HG03108 (cell line): Measurements from ENCODE around the gene GRM8.
"Not testable (repeated sequence)": the region's sequence is repeated elsewhere in the genome, so short reads cannot be mapped to it uniquely, and the experiment has no call there.

Experiments
- ATAC-seq: cut with Tn5 transposase; IDR thresholded peaks from one replicate; pipeline ENCODE4 v1.9.1; 2021; ENCODE audit warnings: moderate library complexity; ENCODE audit not compliant: unreplicated experiment

Gene GRM8

DNA sequence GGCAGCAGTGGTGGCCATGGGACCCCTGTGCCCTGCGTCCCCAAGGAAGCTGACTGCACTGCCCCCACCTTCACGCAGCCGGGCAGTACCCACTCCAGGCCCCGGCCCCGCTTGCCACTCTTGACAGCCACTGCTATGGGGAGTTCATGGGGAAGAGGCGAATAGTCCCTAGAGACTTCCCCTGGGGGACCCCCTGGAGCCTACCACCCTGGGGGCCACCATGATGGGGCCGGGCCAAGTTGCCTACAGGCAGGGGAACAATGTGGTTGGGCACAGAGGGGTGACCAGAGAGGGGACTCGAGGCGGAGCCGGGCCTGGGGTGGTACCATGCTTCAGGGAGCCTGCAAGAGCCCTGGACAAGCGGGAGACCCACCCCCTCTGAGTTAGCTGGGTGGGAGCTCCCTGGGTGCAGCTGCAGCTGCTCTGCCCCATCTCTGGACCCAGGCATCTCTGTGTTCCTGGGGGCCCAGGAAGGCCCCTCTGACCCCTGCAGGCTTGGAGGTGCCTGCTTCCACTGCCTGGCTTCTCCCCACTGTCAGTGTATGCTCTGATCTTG, 567.6 kb downstream of the GRM8 start:
- no peak for ATAC-seq

DNA sequence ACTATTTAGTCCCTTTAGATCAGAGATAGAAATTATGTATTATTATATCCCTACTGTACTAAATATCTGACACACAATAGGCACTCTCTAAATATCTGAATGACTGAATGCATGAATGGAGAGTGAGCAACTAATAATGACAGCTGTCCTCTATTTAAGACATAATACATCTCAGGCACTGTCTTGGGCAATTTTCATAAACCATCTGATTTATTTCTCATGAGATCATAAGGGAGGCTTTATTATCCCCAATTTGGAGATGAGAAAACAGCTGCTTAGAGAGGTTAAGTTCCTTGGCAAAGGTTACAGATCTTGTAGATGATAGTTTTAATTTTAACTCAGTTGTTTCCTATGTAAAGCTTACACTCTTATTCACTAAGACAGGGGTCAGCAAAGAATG, 570.6 kb downstream of the GRM8 start:
- ATAC-seq: no peak

DNA sequence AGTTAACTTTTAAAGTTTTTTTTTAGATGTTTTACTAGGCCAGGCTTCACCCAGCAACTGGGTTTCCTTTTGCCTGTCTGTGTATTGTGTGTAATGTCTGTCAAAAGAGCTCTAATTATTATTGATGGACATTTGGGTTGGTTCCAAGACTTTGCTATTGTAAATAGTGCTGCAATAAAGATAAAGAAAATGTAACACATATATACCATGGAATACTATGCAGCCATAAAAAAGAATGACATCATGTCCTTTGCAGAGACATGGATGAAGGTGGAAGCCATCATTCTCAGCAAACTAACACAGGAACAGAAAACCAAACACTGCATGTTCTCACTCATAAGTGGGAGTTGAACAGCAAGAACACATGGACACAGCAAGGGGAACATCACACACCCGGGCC, 584.0 kb downstream of the GRM8 start:
- not testable (repeated sequence) for ATAC-seq

DNA sequence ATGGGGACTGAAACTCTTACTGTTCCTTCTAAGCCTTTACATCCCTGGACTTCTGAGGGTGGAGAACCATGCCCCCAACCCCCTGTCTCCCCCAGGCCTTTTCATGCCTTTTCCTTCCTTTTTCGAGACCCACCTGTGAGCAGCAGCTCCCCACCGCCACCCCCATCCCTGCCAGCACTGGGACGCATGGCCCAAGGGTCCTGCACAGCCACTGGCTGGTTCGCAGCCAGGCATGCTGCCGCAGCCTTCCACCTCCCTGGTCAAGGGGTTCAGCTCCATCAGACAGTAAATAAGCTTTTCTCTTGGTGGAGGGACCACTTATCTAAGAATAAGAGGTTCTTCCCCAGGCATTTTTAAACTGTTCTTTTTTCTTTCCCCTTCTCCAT, 584.4 kb downstream of the GRM8 start:
- ATAC-seq: no peak

DNA sequence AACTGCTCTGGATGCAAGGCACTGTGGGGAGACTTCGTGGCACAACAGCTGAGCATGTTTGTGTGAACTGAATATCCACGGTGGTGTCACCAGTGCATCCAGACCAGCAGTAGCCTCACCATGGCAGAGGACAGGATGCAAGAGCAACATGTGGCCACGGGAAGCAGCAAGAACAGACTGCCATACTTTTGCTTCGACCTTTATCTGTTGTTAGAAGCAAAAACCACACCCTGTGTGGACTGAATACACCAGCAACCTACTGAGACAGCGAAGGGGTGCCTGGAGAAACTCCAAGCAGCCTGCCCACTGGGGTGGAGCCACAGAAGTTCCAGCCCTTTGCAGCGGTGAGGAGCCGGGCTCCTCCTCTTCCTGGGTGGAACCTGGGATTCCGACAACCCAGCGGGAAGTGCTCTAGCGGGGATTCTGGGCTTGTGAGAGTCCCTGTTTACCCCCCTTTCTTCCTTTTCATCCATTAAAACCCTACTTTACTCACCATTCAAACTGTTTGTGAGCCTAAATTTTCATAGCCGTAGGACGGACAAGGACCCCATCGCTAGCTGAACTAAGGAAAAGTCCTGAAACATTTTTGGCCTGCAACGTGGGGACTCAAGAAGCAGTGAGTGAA, 584.9 kb downstream of the GRM8 start:
- no peak for ATAC-seq

DNA sequence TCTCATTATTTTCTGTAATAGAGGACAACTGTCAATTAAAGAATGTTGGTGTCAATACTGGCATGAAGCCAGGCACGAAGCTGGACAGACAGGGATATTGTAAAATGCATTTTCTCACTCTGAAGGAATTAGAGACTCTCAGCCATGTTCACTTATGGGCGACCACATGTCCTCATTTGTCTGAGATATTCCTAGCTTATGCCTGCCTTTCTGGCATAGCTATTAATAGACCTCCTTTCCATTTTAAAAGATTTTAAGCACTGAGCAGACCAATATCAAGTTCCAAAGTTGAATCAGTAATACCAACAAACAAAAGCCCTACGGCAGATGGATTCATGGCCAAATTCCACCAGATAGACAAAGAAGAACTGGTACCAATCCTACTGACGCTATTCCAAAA, 589.9 kb downstream of the GRM8 start:
- ATAC-seq: no peak

DNA sequence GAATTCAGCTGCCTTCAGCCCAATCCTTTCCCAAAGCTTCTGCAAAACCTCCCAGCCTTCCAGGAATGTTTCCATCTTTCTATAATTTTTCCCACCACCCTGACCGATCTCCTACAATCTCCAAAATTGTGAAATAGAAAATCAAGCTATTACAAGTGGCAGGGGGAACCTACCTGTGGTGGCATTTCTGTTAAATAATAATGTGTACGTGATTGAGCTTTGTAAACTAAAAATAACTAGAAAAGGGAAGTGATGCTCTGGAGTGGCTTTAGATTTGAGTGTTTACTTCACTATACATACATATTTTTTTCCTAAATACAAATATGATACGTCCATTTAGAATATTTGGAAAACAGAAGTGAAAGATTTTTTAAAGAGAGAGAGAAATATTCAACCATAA, 593.6 kb downstream of the GRM8 start:
- ATAC-seq: peak; percentile 87

DNA sequence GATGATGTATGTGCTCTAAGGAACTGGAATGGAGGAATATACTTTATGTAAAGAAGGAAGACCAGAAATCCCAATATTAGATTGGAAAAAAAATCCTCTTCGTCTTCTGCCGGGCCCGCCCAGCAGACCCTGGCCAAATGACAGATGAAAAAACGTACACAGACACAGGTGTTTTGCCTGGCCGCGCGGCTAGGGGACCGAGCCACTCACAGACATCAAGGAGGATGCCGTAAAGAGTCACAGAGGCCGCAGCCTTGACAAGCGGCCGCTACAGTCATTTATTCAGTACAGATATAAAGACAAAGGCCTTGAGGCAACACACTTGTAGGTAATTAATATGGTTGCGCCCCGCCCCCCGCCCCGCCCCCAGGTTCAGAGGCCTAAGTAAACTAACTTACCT, 594.1 kb downstream of the GRM8 start:
- ATAC-seq: peak; percentile 14

DNA sequence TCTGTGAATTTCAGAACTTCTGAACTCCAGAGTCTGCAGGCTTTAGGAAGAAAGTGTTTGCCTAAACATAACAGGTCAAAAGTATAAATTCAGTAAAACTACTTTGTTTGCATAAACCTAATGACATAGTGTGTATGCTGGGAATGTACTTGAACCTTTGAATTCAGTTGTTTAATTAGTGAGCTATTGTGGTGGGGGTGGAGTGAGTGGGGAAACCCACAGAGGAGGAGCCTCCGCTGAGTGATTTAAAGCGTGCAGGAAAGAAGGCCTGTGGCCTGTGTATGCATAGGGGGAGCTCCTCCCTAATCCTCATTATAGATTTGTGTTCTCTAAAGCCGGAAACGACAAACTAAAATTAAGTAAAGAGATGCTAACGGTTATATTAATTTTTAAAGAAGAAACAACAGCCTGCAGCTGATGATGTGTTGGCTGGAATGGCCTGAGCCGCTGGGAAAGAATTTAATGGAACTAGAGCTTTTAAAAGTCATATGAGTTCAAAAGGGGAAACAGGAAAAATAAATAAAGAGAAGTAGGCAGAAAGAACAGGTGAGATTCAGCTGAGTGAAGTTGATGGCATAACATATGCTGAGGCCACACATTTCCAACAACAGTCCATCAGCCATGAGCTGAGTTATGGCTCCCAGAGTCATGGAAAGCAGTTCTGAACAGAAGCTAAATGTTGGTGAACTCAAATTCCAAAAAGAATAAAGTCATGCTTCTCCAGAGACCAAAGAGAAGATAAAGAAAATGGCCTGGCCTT, 595.0 kb downstream of the GRM8 start:
- ATAC-seq: peak; percentile 68

DNA sequence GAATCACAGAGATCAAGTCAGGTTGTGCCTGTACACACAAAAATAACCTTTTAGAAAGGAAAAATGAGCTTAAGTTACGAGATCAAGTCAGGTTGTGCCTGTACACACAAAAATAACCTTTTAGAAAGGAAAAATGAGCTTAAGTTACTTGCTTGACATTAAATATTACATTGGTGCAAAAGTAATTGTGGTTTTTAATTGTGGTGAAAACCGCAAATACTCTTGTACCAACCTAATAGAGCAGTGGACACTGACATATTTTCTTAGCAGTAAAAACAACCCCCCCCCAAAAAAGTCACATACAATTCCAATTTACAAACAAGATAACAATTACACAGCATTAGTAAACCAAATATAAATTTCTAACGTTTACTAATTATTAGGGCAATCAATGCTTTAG, 595.6 kb downstream of the GRM8 start:
- ATAC-seq: no peak

DNA sequence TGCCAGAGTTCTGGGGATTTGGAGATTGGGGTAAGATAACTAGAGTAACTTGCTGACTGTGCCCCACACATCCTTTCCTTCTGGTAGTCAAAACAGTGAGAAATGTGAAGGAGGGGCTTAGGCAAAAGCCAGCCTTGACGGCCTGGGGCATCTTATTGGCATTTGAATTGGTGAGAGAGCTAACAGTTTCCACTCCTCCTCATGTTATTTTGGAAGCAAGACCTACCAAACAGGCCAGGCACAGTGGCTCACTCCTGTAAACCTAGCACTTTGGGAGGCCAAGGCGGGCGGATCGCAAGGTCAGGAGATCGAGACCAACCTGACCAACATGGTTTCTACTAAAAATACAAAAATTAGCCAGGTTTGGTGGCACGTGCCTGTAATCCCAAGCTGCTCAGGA, 596.6 kb downstream of the GRM8 start:
- ATAC-seq: no peak

DNA sequence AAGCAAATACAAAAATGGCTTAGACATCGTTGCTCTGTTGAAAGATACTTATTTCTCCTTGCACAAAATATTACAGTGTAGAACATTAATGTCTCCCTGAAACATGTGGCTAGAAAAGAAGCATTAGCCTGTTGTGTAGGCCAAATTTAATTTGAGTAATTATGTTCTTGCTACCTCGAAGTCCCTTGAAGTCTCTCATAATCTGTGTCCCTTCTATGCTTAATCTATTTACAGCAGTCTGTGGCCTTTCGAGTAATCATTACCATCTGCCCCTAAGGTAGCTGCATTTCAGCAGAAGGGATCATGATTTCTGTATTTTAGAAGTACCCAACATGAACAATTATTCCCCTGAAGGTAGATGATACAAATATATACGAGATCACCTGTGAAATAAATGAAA, 615.2 kb downstream of the GRM8 start:
- no peak for ATAC-seq

DNA sequence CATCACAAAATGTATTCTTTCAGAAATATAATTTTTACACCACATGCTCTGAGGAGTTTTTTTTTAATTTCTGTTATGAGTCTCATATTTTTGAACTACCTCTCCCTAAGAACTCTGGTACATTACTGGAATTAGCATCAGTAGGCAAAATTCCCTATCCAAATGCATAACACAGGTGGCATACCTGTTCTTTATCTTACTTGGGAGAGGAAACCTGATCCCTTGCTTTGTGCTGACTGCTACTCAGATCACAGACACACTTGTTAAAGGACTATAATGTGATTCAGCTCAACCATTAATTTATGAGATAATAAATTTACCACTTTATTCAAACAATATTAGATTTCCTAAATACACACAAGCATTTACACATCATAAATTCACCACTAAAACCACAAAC, 617.2 kb downstream of the GRM8 start:
- ATAC-seq: no peak

DNA sequence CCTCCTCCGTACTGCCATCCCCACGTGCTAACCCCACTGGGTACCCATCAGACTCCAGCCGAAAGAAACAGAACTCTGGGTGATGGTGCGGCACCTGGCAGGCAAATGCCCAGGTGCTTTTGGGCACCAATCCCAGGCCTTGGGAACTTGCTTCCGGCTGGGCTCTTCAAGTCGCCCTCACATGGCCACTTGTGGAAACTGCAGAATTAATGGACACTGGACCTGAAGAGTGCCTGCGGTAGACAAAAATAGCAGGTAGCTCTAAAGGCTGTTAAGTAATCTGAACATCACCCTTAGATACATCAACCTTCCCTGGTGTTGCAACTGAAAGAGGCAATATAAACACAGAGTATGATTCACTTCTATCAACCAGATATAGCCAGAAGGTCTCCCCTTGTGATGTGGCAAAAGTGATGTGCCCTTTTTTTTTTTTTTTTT, 644.4 kb downstream of the GRM8 start:
- ATAC-seq: no peak

DNA sequence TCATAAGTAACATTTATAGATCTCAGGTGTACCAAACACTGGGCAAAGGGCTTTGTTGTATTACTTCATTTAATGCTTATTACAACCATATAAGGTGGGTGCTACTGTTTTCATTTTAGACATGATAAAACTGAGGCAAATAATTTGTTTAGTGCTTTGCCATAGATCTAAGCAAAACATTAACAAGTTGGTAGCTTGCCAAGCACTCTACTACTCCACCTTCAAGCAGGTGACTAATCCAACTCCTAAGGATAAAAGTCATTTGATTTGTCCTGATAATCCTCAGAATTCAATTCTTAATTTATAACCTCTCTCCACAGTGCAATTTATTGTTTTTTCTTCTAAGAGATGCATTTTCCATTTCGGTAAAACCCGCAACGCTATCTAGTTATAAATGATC, 646.4 kb downstream of the GRM8 start:
- no peak for ATAC-seq

DNA sequence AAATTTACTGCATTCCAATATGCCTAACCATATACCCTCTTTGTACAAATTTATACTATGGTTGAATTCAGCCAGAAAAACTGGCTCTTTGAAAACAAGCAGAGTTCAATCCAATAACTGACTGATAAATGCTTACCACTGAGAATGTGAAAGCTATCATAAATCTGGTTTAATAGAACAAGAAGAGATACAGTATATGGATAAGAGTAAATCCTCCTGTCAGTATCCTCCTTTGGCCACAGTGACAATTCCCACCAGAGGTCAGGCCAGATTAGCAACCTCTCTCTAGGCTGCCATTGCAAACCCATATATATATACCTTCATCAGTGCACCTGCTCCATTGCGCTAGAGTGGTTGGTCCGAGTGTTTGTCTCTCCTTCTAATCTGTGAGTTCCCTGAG, 647.2 kb downstream of the GRM8 start:
- ATAC-seq: no peak

DNA sequence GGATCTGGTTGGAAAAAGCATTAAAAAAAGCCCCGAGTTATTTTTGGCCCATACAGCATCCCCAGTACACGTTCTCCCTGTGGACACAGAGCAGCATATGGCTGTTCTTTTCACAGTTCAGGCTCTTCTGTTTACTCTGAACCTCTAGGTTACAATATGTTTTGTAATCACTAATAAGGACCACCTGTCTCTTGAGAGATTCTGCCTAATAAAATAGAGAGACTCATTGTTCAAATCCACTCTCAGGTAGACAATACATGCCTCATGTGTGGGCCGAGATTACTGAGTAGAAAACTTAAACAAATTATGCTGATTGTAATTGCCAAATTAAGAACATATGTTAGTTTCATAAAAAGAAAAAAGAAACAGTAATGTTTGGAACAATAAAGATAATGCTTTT, 647.7 kb downstream of the GRM8 start:
- no peak for ATAC-seq

DNA sequence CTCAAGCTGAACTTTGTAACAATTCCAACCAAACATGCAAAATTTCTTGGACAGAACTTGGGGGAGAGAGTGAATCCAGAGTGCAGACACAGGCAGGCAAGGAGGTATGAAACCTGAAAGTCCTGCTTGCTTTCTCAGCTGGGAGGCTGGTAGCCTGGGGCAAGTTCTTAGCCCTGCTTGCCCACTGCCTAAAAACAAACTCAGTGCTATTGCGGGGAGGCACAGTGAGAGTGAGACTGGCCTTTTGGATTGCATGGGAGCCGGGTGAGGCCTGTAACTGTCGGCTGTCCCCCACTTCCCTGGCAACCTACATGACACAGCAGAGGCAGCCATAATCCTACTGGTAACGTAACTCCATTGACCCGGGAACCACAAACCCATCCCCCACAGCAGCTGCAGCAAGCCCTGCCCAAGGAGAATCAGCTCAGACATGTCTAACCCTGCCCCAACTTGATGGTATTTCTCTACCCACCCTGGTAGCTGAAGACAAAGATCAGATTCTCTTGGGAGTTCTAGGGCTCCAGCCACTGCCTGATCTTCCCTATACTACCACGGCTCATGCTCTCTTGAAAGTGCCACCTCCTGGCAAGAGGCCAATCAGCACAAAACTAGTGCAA, 663.6 kb downstream of the GRM8 start:
- ATAC-seq: no peak

DNA sequence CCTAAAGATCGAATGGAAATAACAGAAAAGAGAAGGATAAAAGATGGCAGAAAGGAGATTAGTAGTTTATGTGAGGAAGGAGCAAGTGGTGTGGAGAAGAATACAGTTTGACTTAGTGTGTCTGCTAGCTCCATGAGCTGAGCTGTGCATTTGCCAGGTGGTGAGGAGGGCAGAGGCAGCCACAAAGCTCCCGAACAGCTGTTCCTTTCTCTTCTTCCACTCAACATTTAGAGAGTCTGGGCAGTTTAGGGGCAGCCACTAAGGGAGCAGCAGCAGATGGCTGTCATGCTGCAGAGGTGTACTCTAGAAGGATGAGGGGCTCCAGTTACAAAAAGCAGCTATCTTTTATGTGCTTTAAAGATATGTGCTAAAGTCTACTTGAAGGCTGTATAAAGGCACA, 674.4 kb downstream of the GRM8 start:
- ATAC-seq: no peak

DNA sequence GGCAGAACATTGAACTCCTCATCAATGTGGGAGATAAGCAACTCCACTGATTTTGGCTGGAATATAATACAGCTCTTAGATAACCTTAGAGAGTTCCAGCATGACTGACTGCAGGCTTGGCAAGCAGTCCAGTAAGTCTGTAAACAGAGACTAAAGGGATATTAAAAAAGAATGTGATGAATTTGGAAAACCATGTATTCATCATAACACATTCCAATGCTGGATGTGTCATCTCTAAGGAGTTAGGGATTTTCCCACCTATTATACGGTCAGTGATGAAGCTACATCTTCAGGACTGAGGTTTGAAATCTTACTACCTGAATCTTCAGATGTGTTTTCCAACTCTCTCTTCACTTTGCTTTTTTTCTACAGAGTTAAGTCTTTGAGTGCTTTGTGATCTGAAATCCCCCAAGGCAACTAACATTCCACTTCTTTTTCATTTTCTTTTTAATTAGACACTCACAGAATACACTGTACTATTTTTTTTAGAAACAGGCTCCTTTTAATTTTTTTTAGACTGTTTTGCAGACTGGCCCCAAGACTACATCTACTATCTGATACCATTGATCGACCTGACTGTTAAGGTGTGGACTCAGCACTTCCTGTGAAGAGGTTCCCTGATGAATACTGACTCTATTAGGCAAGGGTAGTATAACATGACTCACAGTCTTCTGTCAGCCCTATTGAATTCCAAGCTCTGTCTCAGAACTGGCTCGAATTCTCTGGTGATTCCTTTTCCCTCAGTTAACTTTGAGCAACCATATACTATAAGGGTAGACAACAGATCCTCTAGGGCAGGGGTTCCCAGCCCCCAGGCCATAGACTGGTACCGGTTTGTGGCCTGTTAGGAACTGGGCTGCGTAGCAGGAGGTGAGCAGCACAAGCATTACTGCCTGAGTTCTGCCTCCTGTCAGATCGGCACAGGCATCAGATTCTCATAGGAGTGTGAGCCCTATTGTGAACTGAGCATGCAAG, 678.2 kb downstream of the GRM8 start:
- ATAC-seq: no peak

DNA sequence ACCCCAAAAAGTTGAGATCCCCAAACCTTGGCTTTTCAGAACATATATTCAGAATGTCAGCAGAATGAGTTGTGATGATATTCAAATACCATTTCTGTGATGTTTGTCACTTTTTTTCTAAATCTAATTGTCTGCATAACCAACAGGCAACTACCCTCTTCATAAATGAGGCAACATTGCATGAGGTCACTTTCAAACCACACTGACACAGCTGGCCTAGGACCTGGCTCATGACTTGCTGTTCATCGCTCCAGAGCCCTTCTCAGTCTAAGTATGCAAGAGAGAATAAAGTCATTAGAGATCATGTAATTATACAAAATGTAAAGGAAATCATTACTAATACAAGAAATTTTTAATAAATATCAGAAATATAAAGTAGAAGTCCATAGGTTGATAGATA, 681.9 kb downstream of the GRM8 start:
- no peak for ATAC-seq
